Immature natural killer cell (primary cell): Measurements from ENCODE around the gene MIEF1. TPM values are rescaled to one million over a fixed set of nuclear protein-coding genes. Genes with fewer than 3 reads are reported as not detected.

ENCODE experiments used
- DNase-seq, 3 donors: peaks; one replicate each; pipeline ENCODE4 v3.0.0; 2022; ENCODE audit warnings: mixed read lengths in 1 of 3
- H3K27ac Mint-ChIP-seq, 6 donors: one replicate each; pipeline ENCODE4 v1.8.0; 2020; ENCODE audit warnings: mixed read lengths in 6 of 6, mild to moderate bottlenecking in 5 of 6, inconsistent platforms in 4 of 6, moderate library complexity in 3 of 6
- H3K27me3 Mint-ChIP-seq, 3 donors: one replicate each; pipeline ENCODE4 v1.8.0; 2020 to 2021; ENCODE audit warnings: low read depth in 3 of 3, mild to moderate bottlenecking in 3 of 3, mixed read lengths in 3 of 3, moderate library complexity in 3 of 3, inconsistent platforms in 1 of 3
- H3K36me3 Mint-ChIP-seq, 3 donors: one replicate each; pipeline ENCODE4 v1.8.0; 2020; ENCODE audit warnings: mixed read lengths in 3 of 3, inconsistent platforms in 2 of 3, mild to moderate bottlenecking in 2 of 3
- H3K4me1 Mint-ChIP-seq, 2 donors: one replicate each; pipeline ENCODE4 v1.8.0; 2020; ENCODE audit warnings: inconsistent platforms in 2 of 2, mild to moderate bottlenecking in 2 of 2, mixed read lengths in 2 of 2, moderate library complexity in 1 of 2
- H3K4me3 Mint-ChIP-seq, 5 donors: one replicate each; pipeline ENCODE4 v1.8.0; 2020; ENCODE audit warnings: mild to moderate bottlenecking in 5 of 5, mixed read lengths in 5 of 5, inconsistent platforms in 3 of 5, moderate library complexity in 3 of 5
- H3K9me3 Mint-ChIP-seq, 6 donors: one replicate each; pipeline ENCODE4 v1.8.0; 2020; ENCODE audit warnings: mild to moderate bottlenecking in 6 of 6, mixed read lengths in 6 of 6, inconsistent platforms in 4 of 6, moderate library complexity in 3 of 6
- polyA plus RNA-seq, 3 donors: library from polyadenylated mRNA; unstranded; fragments of 300-500 nt; fragmentation: Illumina TruSeq; gene quantifications; one replicate each; pipeline ENCODE4 v1.2.3, GENCODE V29; 2021

Gene MIEF1
- 10 to 100 TPM; 13.8 to 30.5 (median 18.4) TPM for polyA plus RNA-seq

- Mint-ChIP-seq H3K9me3 (no peaks in the 10 kb centered on the region), H3K36me3 (peaks cover 11 to 25% (median 17%) of the 10 kb centered on the region in 3 donors), H3K4me3 (peak within 1 kb of the TSS; percentile 90 to 98 (median 96)), H3K4me1 (peaks cover 32 to 48% of the 10 kb centered on the region in 2 donors), H3K27ac (peak within 1 kb of the TSS; percentile 90 to 97 (median 94)), H3K27me3 (peaks cover 0 to 3% (median 2%) of the 10 kb centered on the region in 3 donors)
- peak; percentile 89 to 91 (median 89) for DNase-seq
These were observed at the start of gene MIEF1 for GRCh38 chr22:39502109-39502788. MIEF1 (plus strand) TSS chr22:39502290; CDS start chr22:39511295, 9,005 bp downstream.

GRCh38 chr22:39452740-39453040 is 49.4 kb upstream of the MIEF1 start:
- no peaks in the 10 kb centered on the region for H3K36me3 Mint-ChIP-seq
- H3K4me1 Mint-ChIP-seq, result peaks cover 5 to 21% of the 10 kb centered on the region in 2 donors
- H3K9me3 Mint-ChIP-seq, result no peaks in the 10 kb centered on the region
- no peak overlapping the region for H3K27ac Mint-ChIP-seq
- H3K4me3 Mint-ChIP-seq, result no peak overlapping the region
- H3K27me3 Mint-ChIP-seq, result peaks cover 16 to 21% (median 17%) of the 10 kb centered on the region in 3 donors
- no peak for DNase-seq

DNA sequence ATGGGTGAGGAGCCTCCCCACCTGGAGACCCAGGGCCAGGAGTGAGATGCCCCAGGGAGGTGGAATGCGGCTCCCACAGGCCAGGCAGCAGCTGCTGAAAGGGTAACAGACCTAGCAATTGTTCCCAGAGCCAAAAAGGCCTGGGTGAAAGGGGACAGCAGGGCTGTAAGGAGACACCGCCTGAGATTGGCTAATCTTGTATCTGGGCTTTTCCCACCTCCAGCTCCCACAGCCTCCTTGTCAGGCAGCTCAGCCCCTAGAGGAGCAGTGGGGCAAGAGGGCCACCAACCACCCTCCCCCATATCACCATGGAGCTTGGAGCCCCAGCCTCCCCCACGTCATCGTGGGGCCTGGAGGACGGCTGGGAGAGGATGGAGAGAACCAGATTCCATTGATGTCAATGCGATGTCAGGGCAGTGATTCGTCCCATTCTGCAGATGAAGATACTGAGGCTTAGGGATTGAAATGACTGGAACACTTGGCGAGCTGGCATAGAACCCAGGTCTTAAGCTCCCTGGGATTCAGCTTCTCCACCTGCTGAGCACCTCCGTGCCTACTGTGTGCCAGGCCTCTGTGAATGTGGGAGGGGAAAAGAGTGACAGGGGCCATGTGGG is 48.2 kb upstream of the MIEF1 start:
- DNase-seq, result no peak
- Mint-ChIP-seq H3K36me3 (no peaks in the 10 kb centered on the region), H3K9me3 (no peaks in the 10 kb centered on the region), H3K4me1 (peaks cover 5 to 22% of the 10 kb centered on the region in 2 donors), H3K27ac (no peak overlapping the region), H3K4me3 (no peak overlapping the region), H3K27me3 (peaks cover 23 to 25% (median 24%) of the 10 kb centered on the region in 3 donors)

- Mint-ChIP-seq H3K27ac (no peak overlapping the region), H3K36me3 (no peaks in the 10 kb centered on the region), H3K4me3 (peak overlapping the region in 1 of 5 donors; percentile 35), H3K27me3 (peaks cover 24 to 28% (median 25%) of the 10 kb centered on the region in 3 donors), H3K9me3 (no peaks in the 10 kb centered on the region), H3K4me1 (peaks cover 5 to 22% of the 10 kb centered on the region in 2 donors)
- DNase-seq, result no peak
These were observed 47.7 kb upstream of the MIEF1 start for GRCh38 chr22:39454385-39454871.

DNA sequence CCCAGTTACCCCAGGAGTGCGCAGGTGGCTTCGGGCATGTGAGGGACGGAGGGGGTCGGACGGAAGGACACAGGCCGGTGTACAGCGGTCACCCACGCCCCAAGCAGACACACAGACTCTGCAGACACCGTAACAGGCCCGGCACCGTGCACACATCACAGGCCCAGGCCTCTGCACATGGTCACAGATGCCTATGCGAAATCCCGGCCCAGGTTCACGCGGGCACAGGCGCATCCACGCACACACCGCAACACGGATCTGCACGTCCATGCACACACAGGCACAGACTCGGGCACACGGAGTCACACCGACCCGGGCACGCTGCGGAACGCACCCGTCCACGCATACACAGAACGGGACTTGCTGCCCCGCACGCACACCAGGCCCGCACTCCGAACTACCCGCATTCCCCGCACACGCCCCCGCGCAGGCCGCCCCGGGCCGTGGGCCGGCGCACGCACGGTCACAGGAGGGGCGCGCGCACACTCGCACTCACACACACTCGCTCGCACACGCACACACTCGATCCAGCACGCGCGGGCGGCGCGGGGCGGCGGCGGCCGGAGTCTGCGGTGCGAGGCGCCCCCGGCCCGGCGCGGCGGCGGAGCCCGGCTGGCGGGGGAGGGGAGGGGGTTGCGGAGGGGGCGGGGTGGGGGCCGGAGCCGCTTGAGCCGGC is 45.4 kb upstream of the MIEF1 start, which contains the start of gene MGAT3:
MGAT3 (plus strand) TSS at position 491 of the 676 bp plus-strand sequence. CDS start 30,336 bp downstream, outside the sequence.
- DNase-seq, result no peak
- peaks cover 0 to 16% of the 10 kb centered on the region in 2 donors for H3K4me1 Mint-ChIP-seq

GRCh38 chr22:39457198-39457555 is 44.9 kb upstream of the MIEF1 start:
- Mint-ChIP-seq H3K27ac (no peak overlapping the region), H3K4me3 (no peak overlapping the region), H3K36me3 (no peaks in the 10 kb centered on the region), H3K9me3 (no peaks in the 10 kb centered on the region), H3K27me3 (peaks cover 23 to 30% (median 26%) of the 10 kb centered on the region in 3 donors), H3K4me1 (peaks cover 0 to 16% of the 10 kb centered on the region in 2 donors)
- DNase-seq, result no peak

More for the DNA sequence above, 45.4 kb upstream of the MIEF1 start, which contains the start of gene MGAT3:
- H3K36me3 Mint-ChIP-seq, result no peaks in the 10 kb centered on the region
- H3K27me3 Mint-ChIP-seq, result peaks cover 25 to 32% (median 26%) of the 10 kb centered on the region in 3 donors
- no peak within 1 kb of the TSS for H3K27ac Mint-ChIP-seq
- no peaks in the 10 kb centered on the region for H3K9me3 Mint-ChIP-seq
- H3K4me3 Mint-ChIP-seq, result peak within 1 kb of the TSS; percentile 37 to 67 (median 58)

GRCh38 chr22:39457556-39458443 is 44.3 kb upstream of the MIEF1 start:
- no peaks in the 10 kb centered on the region for H3K36me3 Mint-ChIP-seq
- H3K9me3 Mint-ChIP-seq, result no peaks in the 10 kb centered on the region
- H3K27me3 Mint-ChIP-seq, result peaks cover 23 to 29% (median 25%) of the 10 kb centered on the region in 3 donors
- peaks cover 0 to 16% of the 10 kb centered on the region in 2 donors for H3K4me1 Mint-ChIP-seq
- peak overlapping the region in 3 of 5 donors; percentile 30 to 56 (median 36) for H3K4me3 Mint-ChIP-seq
- DNase-seq, result no peak
- no peak overlapping the region for H3K27ac Mint-ChIP-seq

GRCh38 chr22:39458444-39459083 is 43.5 kb upstream of the MIEF1 start:
- H3K27me3 Mint-ChIP-seq, result peaks cover 22 to 28% (median 23%) of the 10 kb centered on the region in 3 donors
- no peaks in the 10 kb centered on the region for H3K36me3 Mint-ChIP-seq
- H3K27ac Mint-ChIP-seq, result no peak overlapping the region
- DNase-seq, result no peak
- no peaks in the 10 kb centered on the region for H3K9me3 Mint-ChIP-seq
- peak overlapping the region in 4 of 5 donors; percentile 18 to 60 (median 46) for H3K4me3 Mint-ChIP-seq
- H3K4me1 Mint-ChIP-seq, result peaks cover 0 to 16% of the 10 kb centered on the region in 2 donors

DNA sequence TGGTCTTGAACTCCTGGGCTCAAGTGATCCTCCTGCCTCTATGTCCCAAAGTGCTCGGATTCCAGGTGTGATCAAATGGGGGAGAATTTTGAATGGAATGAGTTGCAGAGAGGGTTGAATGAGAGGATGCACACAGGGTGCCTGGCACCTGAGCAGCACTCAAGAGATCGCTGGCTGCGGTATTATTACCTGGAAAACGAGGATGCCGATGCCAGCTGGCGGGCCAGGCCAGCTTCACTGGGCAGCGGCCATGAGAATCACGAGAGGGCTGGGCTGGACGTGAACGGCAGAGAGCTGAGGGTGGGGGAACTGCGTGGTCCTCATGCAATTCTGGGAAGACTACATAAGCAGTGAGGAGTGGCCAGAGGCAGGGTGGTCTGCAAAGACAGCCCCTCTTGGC is 42.4 kb upstream of the MIEF1 start:
- Mint-ChIP-seq H3K27ac (no peak overlapping the region), H3K9me3 (no peaks in the 10 kb centered on the region), H3K4me3 (peak overlapping the region in 2 of 5 donors; percentile 18 to 41), H3K4me1 (peaks cover 0 to 16% of the 10 kb centered on the region in 2 donors), H3K27me3 (peaks cover 20 to 22% (median 22%) of the 10 kb centered on the region in 3 donors), H3K36me3 (no peaks in the 10 kb centered on the region)
- no peak for DNase-seq

GRCh38 chr22:39462443-39463221 is 39.5 kb upstream of the MIEF1 start:
- Mint-ChIP-seq H3K27ac (no peak overlapping the region), H3K9me3 (no peaks in the 10 kb centered on the region), H3K4me3 (no peak overlapping the region), H3K36me3 (no peaks in the 10 kb centered on the region), H3K27me3 (peaks cover 11 to 18% (median 14%) of the 10 kb centered on the region in 3 donors), H3K4me1 (peaks cover 0 to 5% of the 10 kb centered on the region in 2 donors)
- no peak for DNase-seq

DNA sequence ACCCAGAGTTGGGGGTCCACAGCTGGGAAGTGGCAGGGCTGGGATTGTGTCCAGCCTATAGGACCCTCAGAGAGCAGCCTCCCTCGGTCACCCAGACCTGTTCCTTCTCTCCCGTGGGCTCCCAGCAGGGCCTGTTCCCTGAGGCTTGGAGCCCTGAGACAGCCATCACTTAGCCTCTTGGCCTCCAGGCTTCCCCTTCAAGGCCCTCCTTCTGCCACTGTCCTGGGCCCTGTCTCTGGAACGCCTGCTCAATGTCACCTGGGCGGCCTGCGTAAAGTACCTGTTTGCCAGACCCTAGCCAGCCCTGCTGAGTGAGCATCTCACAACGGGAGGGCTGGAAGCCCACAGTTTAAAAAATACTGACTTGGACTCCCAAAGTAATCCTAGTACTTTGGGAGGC is 38.8 kb upstream of the MIEF1 start:
- peaks cover 8 to 18% (median 11%) of the 10 kb centered on the region in 3 donors for H3K27me3 Mint-ChIP-seq
- DNase-seq, result no peak
- H3K36me3 Mint-ChIP-seq, result no peaks in the 10 kb centered on the region
- no peak overlapping the region for H3K27ac Mint-ChIP-seq
- H3K9me3 Mint-ChIP-seq, result no peaks in the 10 kb centered on the region
- H3K4me3 Mint-ChIP-seq, result no peak overlapping the region
- H3K4me1 Mint-ChIP-seq, result peaks cover 0 to 3% of the 10 kb centered on the region in 2 donors

DNA sequence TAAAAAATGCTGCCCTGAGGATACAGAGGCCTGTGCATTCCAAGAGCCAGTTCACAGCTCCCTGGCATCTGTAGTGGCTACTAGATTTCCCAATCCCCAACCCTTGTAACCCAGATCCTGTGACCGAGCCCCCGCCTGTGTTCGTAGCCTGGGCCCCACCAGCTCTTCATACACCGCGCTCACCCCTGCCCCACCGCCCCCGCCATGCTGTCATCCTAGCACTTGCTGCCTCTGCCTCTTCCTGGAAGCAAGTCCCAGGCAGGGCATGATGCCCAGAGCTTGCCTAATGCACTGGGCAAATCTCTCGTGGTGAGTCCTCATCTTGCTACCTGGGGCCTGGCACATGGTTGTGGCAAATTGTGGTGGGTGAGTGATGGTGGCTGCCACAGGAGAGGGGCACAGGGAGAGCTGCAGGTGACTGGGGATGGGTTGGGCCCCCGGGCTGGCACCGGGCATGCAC is 38.1 kb upstream of the MIEF1 start:
- no peaks in the 10 kb centered on the region for H3K9me3 Mint-ChIP-seq
- no peaks in the 10 kb centered on the region for H3K36me3 Mint-ChIP-seq
- H3K27me3 Mint-ChIP-seq, result peaks cover 8 to 15% (median 9%) of the 10 kb centered on the region in 3 donors
- no peaks in the 10 kb centered on the region for H3K4me1 Mint-ChIP-seq
- no peak overlapping the region for H3K4me3 Mint-ChIP-seq
- DNase-seq, result no peak
- no peak overlapping the region for H3K27ac Mint-ChIP-seq
